ENCODE results near the gene RBMS1.

DNA sequence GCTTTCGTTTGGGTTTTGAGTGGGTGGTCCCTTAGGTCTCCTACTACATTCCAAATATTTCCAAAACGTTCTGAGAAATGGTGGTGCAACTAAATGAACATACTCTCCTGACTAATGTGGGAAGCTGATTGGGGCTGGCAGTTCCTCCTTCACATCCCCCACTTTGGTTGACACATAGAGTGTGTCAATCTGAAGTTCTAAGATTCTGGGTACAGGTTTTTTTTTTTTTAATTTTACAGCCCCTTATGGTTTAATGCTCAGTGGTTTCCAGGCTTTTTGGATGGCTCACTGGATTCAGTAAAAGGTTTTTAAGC lies 235.2 kb downstream of the RBMS1 start:
- TF ChIP-seq, protein P1, sequence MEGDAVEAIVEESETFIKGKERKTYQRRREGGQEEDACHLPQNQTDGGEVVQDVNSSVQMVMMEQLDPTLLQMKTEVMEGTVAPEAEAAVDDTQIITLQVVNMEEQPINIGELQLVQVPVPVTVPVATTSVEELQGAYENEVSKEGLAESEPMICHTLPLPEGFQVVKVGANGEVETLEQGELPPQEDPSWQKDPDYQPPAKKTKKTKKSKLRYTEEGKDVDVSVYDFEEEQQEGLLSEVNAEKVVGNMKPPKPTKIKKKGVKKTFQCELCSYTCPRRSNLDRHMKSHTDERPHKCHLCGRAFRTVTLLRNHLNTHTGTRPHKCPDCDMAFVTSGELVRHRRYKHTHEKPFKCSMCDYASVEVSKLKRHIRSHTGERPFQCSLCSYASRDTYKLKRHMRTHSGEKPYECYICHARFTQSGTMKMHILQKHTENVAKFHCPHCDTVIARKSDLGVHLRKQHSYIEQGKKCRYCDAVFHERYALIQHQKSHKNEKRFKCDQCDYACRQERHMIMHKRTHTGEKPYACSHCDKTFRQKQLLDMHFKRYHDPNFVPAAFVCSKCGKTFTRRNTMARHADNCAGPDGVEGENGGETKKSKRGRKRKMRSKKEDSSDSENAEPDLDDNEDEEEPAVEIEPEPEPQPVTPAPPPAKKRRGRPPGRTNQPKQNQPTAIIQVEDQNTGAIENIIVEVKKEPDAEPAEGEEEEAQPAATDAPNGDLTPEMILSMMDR (IDR thresholded peaks at IDR 0.05; ENCODE audit: low read depth, low read length, missing input control), result no peak
- TF ChIP-seq RAD21 (IDR thresholded peaks at IDR 0.05) (no peak), RXRA (IDR thresholded peaks at IDR 0.05) (no peak), REST (IDR thresholded peaks at IDR 0.05) (no peak), SP1 (IDR thresholded peaks at IDR 0.05) (no peak), ATF3 (IDR thresholded peaks at IDR 0.05) (no peak), HNF4A (conservative IDR thresholded peaks at IDR 0.05) (no peak), EGR1 (IDR thresholded peaks at IDR 0.05; ENCODE audit: low read depth in 2 of 2) (no peak)
